NCI-H2107 treated with DMSO at 0.1 percent for 48 hours (cell line): ENCODE measurements around the gene MICAL2.
A peak's percentile ranks its signal among the peaks of the same experiment; 100 is the strongest.

ENCODE experiments used
- DNase-seq: peaks from one replicate; lab custom pipeline; 2025; ENCODE audit not compliant: unreplicated experiment; lab: John Stamatoyannopoulos, UW

Gene MICAL2, protein sequence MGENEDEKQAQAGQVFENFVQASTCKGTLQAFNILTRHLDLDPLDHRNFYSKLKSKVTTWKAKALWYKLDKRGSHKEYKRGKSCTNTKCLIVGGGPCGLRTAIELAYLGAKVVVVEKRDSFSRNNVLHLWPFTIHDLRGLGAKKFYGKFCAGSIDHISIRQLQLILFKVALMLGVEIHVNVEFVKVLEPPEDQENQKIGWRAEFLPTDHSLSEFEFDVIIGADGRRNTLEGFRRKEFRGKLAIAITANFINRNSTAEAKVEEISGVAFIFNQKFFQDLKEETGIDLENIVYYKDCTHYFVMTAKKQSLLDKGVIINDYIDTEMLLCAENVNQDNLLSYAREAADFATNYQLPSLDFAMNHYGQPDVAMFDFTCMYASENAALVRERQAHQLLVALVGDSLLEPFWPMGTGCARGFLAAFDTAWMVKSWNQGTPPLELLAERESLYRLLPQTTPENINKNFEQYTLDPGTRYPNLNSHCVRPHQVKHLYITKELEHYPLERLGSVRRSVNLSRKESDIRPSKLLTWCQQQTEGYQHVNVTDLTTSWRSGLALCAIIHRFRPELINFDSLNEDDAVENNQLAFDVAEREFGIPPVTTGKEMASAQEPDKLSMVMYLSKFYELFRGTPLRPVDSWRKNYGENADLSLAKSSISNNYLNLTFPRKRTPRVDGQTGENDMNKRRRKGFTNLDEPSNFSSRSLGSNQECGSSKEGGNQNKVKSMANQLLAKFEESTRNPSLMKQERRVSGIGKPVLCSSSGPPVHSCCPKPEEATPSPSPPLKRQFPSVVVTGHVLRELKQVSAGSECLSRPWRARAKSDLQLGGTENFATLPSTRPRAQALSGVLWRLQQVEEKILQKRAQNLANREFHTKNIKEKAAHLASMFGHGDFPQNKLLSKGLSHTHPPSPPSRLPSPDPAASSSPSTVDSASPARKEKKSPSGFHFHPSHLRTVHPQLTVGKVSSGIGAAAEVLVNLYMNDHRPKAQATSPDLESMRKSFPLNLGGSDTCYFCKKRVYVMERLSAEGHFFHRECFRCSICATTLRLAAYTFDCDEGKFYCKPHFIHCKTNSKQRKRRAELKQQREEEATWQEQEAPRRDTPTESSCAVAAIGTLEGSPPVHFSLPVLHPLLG

DNA sequence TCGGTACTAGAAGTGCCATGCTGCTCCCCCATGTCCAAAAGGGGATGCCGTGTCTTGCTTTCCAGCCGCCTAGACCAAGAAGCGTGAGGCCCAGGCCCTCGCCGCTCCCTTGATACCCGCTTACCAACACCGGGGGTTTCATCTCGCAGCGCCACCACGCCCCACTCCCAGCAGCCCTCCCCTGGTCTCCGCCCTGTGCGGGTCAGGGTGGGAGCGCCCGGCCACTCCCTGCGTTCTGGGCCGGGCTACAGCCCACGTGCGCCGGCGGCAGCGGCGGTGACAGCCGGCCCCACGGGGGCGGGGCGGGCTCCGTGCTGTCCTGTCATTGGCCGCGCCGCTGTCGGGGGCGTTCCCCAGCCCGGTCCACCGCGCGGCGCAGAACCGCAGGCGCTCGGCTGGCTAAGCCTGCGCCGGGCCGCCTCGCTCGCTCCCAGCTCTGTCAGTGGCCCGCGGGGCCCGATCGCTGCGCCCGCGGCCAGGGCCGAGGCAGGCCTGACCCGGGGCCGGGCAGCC is at the start of gene MICAL2:
Gene MICAL2, plus strand, starts transcription at position 390 of the 513 bp plus-strand sequence. CDS start 51,566 bp downstream, outside the sequence.
- peak; percentile 67 for DNase-seq

DNA sequence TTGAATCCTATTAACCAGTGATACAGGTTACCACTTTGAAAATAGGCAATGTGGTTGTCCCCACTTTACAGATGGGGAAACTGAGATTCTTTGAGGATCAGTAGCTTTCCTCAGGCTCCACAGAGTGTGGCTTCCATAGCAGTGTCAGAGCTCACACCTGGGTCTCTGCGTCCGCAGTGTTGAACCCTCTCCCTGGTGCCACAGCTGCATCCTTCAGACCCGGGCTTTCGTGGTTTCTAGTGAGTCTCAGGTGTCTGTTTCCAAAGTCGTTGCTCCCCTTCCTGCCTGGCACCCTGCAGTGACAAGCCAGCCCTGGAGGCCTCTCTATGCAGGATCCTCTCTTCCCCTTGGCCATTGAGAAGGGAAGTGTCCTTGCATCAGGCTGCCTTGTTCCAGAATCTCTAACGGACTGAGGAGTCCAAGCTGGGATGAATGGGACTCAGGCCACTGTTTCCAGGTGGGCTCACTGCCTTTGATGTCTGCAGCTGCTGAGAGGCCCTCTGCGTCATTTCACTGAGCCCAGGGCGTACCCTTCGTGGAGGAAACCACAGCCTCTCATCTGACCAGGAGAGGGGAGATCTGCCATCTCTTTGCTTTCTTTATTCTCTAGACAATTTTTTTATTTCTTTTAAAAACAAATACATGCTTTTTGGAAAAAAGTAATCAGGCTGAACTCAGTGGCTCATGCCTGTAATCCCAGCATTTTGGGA is 48.4 kb upstream of the MICAL2 start:
- peak; percentile 67 for DNase-seq

DNA sequence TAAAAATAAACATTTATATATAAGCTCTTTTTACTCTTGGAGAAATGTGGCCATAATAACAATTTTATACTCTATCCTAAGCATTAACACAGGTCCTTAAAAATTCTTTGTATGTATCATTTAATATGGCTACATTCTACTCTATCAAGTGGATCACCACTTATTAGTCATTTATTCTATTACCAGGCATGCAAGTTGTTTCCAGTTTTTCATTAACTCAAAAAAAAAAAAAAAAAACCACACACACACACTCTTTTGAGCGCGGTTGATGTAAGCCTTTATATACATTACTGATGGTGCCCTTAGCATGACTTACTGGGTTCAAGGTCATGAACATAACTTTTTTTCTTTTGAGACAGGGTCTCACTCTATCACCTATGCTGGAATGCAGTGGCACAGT is 47.1 kb upstream of the MICAL2 start:
- no peak for DNase-seq

DNA sequence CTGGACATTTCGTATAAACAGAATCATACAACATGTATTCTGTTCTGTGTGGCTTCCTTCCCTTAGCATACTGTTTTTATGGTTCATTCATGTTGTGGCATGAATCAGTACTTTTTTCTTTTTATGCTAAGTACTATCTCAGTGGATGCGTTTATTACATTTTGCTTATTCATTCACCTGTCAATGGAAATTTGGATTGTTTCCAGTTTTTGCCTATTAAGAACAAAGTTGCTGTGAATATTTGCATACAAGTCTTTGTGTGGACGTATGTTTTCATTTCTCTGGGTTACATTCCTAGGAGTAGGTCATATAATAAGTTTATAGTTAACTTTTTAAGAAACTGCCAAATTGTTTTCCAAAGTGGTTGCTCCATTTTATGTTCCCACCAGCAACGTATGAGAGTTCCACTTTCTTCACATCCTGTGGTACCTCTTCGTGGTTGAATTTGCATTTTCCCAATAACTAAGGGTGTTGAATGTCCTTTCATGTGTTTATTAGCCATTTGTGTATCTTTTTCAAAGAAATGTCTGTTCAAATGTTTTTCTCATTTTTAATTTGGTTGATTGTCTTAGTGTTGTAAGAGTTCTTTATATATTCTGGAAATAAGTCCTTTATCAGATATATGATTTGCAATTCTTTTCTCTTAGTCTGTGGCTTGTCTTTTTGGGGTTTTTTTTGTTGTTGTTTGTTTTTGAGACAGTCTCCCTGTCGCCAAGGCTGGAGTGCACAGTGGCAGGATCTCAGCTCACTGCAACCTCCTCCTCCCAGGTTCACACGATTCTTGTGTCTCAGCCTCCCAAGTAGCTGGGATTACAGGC is 46.0 kb upstream of the MICAL2 start:
- DNase-seq = no peak

DNA sequence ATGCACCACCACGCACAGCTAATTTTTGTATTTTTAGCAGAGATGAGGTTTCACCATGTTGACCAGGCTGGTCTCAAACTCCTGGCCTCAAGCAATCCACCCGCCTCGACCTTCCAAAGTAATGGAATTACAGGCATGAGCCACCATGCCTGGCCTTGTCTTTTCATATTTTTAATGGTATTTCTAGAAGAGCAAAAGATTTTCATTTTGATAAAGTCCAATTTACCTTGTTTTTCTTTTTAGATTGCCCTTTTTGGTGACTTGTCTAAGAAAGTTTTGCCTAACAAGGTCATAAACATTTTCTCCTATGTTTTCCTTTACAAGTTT is 45.5 kb upstream of the MICAL2 start:
- no peak for DNase-seq

DNA sequence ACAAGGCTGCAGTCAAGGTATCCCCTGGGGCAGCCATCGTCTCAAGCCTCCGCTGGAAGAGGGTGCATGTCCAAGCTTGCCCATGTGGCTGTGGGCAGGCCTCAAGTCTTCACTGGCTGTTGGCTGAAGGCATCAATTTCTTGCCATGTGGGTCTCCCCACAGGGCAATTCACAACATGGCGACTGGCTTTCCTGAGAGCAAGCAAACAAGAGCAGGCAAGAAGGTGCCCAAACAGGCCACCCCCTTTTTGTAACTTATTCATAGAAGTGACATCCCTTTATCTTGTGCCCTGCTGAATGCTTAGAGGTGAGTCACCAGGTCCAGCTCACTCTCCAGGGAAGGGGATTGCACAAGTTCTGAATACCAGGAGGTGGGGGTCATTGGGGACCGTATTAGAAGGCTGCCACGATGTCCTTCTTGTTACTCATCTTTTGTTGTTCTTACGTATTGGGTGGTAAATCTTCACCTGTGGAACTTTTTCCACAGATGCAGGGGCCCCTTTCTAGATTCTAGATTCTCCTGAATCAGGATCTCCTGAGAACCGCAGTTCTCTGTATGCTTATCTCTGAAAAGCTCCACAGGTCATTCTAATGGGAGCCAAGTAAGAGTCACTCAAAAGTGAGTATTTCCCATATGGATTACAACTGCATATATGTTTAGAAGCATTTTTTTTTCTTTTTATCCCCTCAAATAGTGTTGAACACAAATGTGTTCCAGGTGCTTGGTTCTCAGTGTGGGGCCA is 44.2 kb upstream of the MICAL2 start:
- no peak for DNase-seq

DNA sequence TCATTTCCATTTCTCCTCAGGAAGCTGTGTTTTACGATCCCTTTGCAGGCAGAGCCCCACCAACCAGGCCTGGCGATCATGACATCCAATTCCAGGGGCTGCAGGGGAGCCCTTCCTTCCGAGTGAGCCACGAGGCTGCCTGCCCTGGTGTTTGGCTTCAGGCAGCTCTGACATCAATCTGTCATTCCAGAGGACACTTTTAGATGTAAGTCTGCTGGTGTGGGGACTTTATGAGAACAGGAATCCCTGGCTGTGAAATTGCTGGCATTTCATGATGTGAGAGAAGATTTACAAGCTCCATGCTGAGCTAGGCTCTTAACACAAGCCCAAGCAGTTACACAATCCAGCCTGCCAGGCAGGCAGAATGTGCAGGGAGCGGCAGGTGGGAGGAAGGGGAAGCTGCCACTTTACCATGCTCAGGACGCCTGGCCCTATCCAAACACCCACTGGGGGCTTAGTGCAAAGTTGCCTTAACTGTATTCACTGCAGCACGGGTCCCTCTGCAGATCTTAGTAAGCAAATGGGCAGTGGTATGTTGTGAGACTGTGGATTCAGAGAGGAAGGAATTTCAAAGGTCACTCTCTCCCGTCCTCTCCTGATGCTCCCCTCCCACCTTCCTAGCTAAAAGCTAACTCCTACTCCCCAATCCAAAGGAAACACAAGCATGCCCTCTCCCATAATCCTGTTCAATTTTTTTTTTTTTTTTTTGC is 43.4 kb upstream of the MICAL2 start:
- peak; percentile 73 for DNase-seq

DNA sequence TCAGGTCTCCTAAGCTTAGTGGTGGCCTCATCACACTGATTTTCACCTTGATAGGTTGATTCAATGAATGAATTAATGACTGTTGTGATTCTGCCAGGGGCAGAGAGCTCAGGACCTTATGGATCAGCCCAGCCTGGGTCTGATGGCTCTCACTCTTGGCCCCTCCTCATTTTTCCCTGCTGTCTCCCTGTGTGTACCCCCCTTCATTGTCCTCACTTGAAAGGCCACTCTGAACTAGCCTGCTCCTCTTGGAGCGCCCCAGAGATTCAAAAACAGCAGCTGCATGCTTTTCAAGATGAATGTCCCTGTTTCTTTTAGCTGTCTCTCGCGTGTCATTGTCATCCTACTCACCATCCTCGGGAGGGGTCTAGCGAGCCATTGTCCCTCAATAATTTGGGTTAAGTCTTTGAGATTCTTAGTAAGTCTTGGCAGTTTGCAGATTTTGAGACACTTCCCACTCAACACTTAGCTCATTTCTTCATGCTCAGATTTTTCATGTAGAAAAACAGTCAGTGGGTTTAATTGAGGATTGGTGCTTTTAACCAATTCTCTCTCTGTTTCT is 42.5 kb upstream of the MICAL2 start:
- DNase-seq = no peak

DNA sequence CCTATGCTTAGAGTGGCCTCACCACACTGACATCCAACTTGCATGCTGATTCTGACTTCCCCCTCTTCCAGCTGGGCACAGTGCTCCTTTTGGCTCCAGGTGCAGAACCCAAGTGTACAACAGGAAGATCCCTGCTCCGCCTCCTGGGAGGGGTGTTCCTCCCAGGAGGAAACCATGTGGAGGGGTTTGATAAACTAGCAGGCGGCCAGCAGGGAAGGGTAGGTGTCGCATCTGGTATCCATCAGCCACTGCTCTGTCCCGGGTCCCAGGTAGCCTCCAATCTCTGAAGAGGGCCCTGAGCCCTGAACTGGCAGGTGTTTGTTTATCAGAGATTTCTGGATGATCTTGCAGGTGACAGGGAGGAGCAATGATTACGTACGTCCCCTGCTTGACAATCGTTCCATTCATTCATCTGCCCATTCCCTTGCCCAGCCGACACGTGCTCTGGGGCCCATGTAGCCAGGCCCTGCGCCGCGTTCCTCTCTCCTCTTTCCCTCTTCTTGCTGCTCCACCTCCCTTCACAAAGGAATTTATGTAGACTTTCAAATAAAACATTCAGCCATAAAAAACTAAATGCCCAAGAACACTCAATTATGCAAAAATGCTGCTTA is 41.2 kb upstream of the MICAL2 start:
- no peak for DNase-seq

DNA sequence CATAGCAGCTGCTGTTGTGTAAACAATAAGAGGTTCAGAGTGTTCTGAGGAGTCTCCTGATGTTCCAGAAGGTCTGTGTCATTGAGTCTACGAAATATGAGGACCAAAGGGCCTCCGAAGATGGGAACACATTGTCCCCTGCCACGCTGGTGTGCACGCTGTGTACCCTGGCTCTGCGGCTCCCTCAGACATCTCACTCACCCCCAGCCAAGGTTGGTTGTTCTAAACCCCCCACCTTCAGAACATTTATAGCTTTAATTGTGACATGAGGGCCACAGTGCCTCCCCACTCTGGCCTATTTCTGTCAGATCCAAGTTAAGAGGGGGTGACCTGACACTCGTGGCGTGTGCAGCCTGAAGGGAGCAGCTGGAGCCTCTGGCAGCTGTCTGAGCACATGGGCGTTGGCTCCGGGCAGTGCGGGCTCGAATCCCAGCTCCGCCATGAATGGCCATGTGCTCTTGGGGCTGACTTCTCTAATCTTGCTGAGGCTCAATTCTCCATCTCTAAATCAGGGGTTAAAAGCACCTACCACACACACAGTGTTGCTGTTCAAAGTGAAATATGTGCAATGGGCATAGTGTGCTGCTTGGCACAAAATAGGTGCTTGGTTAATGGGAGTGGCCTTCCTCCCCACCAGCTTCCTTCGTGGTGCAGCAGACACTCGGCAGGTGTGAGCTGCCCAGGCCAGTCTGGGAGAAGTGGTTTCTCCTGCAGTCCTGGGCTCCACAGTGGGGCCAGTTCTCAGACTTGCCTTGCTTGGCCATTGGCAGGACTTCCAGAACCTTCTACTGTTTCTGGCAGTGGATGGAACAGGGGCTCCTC is 39.7 kb upstream of the MICAL2 start:
- no peak for DNase-seq

DNA sequence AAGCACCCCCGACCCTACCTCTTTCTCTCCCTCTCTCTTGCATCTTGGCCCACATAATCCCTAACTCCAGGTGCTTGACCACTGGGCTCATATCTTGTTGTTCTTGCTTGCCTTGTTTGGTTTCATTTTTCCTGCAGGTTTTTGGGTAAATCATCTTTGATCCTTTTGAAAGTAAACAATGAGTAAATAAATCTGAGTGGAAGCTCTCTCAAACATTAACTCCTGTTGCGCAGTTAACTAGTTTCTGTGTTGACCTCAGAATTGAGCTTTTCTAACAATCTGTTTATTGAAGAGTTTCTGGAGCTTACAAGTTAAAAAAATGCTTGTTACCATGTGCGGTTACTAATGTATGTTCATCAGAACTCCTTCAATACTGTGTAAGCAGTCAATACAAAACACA is 38.8 kb upstream of the MICAL2 start:
- no peak for DNase-seq

DNA sequence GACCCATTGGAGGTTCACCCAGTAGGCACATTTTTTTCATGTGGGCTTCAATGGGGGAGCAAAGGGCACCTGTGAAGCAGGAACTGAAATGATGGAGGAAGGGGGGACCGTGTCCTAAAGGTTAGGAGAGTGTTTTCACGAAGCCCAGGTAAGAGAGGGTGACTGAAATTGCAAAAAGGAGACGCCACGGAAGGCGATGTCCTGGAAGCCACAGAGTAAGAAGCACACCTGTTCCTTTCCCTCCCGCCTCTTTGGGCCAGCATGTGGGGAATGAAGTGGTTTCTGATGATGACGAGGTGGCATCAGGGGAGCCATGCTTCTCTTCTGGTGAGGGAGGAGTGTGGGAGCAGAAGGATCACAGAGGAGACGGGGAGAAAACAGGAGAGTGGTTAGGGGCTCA is 37.0 kb upstream of the MICAL2 start:
- no peak for DNase-seq

DNA sequence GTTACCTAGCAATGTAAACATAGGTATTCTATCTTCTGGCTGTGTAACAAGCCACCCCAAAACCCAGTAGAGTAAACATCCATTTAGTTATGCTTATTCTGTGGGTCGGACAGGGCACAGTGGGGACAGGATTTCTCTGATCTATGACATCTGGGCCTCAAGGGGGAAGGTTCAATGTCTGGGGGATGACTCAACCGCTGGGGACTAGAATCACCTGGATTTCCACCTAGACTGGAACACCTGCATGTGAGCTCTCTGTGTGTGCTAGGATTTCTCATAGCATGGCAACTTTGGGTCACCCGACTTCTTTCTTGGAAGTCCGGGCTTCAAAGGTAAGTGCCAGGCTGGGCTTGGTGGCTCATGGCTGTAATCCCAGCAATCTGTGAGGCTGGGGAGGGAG is 36.5 kb upstream of the MICAL2 start:
- DNase-seq = no peak

DNA sequence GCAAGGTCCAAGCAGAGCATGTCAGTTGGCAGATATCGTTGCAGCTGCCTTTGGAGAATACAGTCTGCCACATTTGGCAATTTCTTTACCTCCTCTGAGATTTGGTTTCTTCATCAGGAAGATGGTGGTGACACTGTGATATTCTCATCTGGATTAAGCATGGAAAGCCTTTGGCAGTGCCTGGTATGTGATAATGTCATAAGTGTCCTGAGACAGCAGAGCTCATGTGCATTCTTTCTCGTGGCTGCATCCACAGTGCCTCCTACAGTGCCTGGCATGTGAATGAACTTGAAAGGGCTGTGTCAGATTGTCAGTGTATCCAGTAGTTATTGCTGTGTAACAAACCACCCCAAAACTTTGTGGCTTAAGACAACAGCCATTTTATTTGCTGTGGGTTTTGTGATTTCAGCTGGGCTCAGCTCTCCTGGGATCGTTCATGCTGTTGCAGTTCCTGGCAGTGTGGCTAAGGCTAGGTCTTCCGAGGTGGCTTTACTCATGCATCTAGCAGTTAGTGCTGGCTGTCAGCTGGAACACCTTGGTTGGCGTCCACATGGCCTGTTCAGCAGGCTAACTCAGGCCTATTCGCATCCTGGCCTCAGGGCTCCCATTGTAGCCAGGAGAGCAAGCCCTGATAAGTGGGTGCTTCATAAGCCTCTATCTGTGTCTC is 35.7 kb upstream of the MICAL2 start:
- DNase-seq = no peak

DNA sequence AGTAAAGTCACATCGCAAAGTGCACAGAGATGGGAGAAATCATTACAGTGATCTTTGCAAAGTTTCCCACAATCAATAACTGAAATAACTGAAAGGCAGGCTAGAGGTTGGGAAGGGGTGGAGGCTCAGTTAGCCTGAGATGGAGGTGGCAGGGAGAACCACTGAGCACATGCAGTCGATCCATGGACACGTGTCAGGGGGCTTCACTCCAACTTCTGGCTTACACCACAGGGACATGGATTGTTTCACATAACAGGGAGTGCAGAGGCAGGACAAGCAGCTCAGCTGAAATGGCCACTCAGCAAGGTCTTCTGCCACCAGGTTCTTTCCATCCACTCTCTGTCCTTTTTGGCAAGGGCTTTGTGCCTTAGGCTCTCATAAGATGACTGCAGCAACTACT is 35.1 kb upstream of the MICAL2 start:
- no peak for DNase-seq
